Fibroblast of peridontal ligament (primary cell): ENCODE results near the gene SHMT2.

Experiments used
- DNase-seq: peaks from one replicate; pipeline ENCODE4 v3.0.0-alpha.2; 2010; ENCODE audit errors: extremely low read depth

Gene SHMT2

GRCh38 chr12:57196956-57197355, 32.6 kb upstream of the SHMT2 start:
- no peak for DNase-seq

DNA sequence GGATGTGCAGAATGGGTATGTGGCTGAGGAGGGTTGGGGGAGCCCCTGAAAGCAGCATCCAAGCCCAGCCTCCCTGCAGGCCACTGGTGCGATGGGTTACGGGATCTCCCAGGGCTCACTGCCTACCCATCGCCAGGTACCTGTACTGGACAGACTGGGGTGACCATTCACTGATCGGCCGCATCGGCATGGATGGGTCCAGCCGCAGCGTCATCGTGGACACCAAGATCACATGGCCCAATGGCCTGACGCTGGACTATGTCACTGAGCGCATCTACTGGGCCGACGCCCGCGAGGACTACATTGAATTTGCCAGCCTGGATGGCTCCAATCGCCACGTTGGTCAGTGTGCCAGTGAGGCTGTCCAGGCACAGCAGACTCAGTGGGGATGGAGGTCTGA, 31.2 kb upstream of the SHMT2 start:
- DNase-seq: no peak

DNA sequence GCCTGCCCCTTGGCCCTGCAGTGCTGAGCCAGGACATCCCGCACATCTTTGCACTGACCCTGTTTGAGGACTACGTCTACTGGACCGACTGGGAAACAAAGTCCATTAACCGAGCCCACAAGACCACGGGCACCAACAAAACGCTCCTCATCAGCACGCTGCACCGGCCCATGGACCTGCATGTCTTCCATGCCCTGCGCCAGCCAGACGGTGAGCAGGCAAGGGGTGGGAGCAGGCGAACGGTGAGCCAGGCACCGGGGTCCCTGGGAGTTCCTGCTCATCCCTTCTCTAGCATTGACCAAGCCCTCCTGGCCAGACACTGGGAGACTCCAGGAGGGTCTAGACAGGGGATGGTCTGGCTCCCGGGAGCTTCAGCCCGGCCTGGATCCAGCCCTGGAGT, 30.3 kb upstream of the SHMT2 start:
- no peak for DNase-seq

DNA sequence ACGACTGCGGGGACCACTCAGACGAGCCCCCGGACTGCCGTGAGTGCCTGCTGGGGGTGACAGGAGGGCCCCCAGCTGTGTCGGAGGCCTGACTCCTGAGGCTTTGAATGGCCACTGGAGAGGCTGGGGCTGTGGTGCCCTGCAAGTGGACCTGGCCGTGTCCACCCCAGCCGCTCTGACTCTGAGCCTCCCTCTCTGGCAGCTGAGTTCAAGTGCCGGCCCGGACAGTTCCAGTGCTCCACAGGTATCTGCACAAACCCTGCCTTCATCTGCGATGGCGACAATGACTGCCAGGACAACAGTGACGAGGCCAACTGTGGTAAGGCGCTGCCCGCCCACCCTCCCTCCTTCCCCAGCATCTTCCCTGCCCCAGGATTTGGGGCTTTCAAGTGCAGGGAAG, 29.0 kb upstream of the SHMT2 start:
- DNase-seq: no peak

DNA sequence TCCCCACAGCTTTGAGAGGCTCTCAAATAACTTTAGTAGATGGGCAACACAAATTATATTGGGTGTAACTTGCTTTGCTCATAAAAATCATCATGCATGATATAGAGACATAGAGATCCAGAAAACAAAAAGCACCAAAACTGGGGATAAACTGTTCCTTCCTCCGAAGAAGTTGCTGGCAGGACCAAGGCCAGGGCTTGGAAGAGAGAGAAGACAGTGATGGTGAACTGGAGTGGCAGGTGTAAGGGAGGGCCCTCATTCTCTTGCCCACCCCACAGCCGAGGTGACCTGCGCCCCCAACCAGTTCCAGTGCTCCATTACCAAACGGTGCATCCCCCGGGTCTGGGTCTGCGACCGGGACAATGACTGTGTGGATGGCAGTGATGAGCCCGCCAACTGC, 28.3 kb upstream of the SHMT2 start:
- DNase-seq: no peak

DNA sequence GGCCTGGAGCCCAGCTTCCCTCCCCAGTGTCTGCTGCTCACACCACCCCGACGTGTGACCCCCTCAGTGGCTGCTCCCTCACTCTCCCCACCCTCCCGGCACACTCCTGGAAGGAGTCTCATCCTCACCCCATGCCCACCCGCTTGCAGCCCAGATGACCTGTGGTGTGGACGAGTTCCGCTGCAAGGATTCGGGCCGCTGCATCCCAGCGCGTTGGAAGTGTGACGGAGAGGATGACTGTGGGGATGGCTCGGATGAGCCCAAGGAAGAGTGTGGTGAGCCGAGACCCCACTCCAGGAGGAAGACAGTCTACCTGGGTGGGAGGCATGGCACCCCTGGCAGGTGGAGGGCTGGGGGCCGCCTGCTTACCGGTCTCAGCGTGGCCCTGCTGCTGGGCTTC, 27.9 kb upstream of the SHMT2 start:
- DNase-seq: no peak

- DNase-seq: no peak
Observed at GRCh38 chr12:57202321-57202720, 27.2 kb upstream of the SHMT2 start.

GRCh38 chr12:57203201-57203600, 26.3 kb upstream of the SHMT2 start:
- no peak for DNase-seq

DNA sequence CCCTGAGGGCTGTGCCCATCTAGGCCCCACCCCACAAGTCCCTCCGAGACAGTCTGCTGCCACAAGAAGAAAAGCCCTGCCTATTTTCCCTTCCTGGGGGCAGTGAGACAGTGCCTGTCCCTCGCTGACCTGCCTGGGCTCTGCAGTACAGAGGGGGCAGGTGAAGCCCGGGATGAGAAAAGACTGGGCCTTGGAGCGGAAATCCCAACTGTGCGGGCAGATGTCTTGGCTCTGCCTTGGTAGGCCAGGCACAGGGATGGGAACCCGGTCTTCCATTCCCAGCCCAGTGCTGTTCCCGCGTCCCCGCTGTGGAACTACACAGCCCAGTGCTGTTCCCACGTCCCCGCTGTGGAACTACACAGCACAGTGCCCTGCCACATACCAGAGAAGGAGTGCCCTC, 25.7 kb upstream of the SHMT2 start:
- DNase-seq: no peak

DNA sequence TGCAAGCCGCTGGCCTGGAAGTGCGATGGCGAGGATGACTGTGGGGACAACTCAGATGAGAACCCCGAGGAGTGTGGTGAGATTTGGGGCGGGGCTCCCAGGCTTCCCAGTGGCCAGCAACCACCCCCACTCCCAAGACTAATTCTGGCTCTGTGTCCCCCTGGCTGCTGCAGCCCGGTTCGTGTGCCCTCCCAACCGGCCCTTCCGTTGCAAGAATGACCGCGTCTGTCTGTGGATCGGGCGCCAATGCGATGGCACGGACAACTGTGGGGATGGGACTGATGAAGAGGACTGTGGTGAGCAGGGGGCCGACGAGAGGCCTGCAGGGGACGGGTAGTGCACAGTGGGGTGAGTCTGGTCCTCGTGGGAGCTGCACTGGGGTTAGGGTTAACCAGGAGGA, 25.1 kb upstream of the SHMT2 start:
- DNase-seq: no peak

GRCh38 chr12:57205186-57205585, 24.3 kb upstream of the SHMT2 start:
- DNase-seq: no peak

GRCh38 chr12:57205931-57206330, 23.6 kb upstream of the SHMT2 start:
- no peak for DNase-seq

GRCh38 chr12:57207731-57208630, 21.5 kb upstream of the SHMT2 start:
- DNase-seq: no peak

- DNase-seq: no peak
Observed at GRCh38 chr12:57208631-57209282, 20.8 kb upstream of the SHMT2 start.

- no peak for DNase-seq
Observed at GRCh38 chr12:57209916-57210315, 19.6 kb upstream of the SHMT2 start.

- DNase-seq: no peak
Observed at GRCh38 chr12:57210461-57210860, 19.1 kb upstream of the SHMT2 start.

DNA sequence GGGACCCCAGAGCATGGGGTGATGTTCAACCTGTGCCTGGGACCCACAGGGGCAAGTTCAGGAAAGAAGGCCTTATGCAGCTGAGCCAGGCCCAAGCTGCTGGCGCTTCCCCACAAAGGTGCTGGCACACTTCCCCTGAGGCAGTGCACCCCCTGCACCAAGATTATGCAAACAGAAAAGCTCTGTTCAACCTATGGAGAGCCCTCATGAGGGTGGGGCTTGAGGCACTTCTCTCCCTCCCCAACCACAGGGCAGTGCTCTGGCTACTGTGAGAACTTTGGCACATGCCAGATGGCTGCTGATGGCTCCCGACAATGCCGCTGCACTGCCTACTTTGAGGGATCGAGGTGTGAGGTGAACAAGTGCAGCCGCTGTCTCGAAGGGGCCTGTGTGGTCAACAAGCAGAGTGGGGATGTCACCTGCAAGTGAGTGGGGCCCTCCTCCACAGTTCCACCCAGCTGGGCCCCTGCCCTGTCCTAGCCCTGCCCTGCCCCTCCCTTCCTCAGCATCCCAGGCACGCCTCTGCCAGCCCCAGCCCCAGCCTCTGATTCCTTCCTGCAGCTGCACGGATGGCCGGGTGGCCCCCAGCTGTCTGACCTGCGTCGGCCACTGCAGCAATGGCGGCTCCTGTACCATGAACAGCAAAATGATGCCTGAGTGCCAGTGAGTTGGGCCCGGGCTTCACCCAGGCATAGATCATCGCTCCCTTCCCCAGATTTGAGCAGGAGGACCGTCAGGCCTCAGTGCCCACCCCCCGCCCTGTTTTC, 18.4 kb upstream of the SHMT2 start:
- DNase-seq: no peak

DNA sequence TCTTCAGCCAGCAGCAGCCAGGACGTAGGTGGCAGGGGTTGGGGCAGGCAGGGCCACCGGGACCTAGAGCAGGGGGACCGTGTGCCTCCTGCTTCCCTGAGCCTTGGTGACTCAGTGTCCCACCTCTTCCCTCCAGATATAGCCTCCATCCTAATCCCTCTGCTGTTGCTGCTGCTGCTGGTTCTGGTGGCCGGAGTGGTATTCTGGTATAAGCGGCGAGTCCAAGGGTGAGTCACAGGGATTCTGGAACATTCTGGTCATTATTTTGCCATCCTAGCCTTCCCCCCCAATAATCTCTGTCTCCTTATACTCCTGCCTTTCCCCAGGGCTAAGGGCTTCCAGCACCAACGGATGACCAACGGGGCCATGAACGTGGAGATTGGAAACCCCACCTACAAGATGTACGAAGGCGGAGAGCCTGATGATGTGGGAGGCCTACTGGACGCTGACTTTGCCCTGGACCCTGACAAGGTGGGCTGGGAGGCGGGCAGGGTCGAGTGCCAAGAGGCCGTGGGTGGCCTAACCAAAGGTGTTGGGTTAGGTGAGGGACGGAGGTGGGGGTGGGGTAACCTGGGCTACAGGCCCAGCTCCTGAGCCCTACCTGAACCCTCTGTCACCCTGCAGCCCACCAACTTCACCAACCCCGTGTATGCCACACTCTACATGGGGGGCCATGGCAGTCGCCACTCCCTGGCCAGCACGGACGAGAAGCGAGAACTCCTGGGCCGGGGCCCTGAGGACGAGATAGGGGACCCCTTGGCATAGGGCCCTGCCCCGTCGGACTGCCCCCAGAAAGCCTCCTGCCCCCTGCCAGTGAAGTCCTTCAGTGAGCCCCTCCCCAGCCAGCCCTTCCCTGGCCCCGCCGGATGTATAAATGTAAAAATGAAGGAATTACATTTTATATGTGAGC, 17.5 kb upstream of the SHMT2 start:
- no peak for DNase-seq

DNA sequence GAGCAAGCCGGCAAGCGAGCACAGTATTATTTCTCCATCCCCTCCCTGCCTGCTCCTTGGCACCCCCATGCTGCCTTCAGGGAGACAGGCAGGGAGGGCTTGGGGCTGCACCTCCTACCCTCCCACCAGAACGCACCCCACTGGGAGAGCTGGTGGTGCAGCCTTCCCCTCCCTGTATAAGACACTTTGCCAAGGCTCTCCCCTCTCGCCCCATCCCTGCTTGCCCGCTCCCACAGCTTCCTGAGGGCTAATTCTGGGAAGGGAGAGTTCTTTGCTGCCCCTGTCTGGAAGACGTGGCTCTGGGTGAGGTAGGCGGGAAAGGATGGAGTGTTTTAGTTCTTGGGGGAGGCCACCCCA, 16.8 kb upstream of the SHMT2 start:
- no peak for DNase-seq

- peak; percentile 88 for DNase-seq
Observed at GRCh38 chr12:57213058-57213715, 16.3 kb upstream of the SHMT2 start.

DNA sequence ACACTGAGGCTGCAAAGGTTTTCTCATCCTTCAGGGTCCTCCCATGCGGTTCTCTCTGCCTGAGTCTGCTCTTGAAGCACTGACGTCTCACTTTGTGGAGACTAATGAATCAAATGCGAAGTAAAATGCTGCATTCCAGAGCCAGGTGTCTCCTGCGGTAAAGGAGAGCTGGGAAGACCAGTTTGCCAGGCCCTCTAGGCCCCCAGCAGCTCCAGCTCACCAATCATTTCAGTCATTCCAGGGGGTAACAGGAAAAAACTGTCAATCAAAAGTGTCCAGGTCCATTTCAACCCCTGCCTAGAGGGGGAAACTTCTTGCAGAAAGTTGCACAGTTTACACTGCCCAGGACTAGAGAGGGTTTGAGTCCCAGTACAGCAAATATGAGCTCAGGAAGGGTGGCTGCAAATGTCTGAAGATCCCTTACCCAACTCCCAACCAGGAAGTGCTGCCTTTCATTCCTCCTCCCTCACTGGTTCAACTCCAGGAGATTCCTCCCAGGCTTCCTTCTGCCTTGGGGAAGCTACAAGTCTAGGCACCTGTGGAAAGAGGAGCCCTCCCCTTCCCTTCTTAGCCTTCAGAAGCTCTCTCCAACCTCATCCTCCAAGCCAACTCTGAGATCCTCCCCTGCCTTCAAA, 15.6 kb upstream of the SHMT2 start:
- DNase-seq: no peak
